Muscle layer of duodenum (tissue), 2 donors: Measurements from ENCODE around the gene NRSN1.
A peak's percentile ranks its signal among the peaks of the same experiment; 100 is the strongest.

Experiments
- H3K27ac ChIP-seq: one replicate; pipeline ENCODE4 v1.7.0; 2013; ENCODE audit warnings: mild to moderate bottlenecking, low read length
- H3K27me3 ChIP-seq: one replicate; pipeline ENCODE4 v1.7.0; 2013; ENCODE audit warnings: low read depth, mild to moderate bottlenecking, control low read depth, low read length
- H3K36me3 ChIP-seq, 2 donors: one replicate each; pipeline ENCODE4 v1.7.0; 2013; ENCODE audit warnings: low read length in 2 of 2, control low read depth in 1 of 2, mild to moderate bottlenecking in 1 of 2; ENCODE audit not compliant: insufficient read depth in 2 of 2, control insufficient read depth in 1 of 2
- H3K4me1 ChIP-seq, 2 donors: one replicate each; pipeline ENCODE4 v1.7.0; 2013; ENCODE audit warnings: low read length in 2 of 2, mild to moderate bottlenecking in 2 of 2, control low read depth in 1 of 2, moderate library complexity in 1 of 2; ENCODE audit not compliant: insufficient read depth in 2 of 2, control insufficient read depth in 1 of 2
- H3K4me3 ChIP-seq, 2 donors: one replicate each; pipeline ENCODE4 v1.7.0; 2013; ENCODE audit warnings: low read length in 2 of 2, low read depth in 1 of 2, mild to moderate bottlenecking in 1 of 2
- H3K9me3 ChIP-seq, 2 donors: one replicate each; pipeline ENCODE4 v1.7.0; 2013; ENCODE audit warnings: low read length in 2 of 2, control low read depth in 1 of 2, mild to moderate bottlenecking in 1 of 2; ENCODE audit not compliant: control insufficient read depth in 1 of 2
- donor health status: healthy.

NRSN1 gene

GRCh38 chr6:24125980-24126379 lies at the start of gene NRSN1:
TSS of gene NRSN1 (plus strand) at chr6:24126215. CDS start at chr6:24134328, 8,113 bp downstream.
- Histone ChIP-seq H3K4me1 (peaks cover 0 to 5% of the 10 kb centered on the region in 2 donors), H3K27me3 (peaks cover 5% of the 10 kb centered on the region), H3K9me3 (no peaks in the 10 kb centered on the region), H3K36me3 (no peaks in the 10 kb centered on the region), H3K27ac (no peak within 1 kb of the TSS), H3K4me3 (peak within 1 kb of the TSS in 1 of 2 donors; percentile 43)

GRCh38 chr6:24078200-24078599 lies 47.8 kb upstream of the NRSN1 start:
- Histone ChIP-seq H3K4me1 (no peaks in the 10 kb centered on the region), H3K9me3 (peaks cover 0 to 5% of the 10 kb centered on the region in 2 donors), H3K27ac (no peak overlapping the region), H3K27me3 (no peaks in the 10 kb centered on the region), H3K36me3 (no peaks in the 10 kb centered on the region), H3K4me3 (no peak overlapping the region)

GRCh38 chr6:24079076-24079475 lies 46.9 kb upstream of the NRSN1 start:
- no peaks in the 10 kb centered on the region for H3K27me3 ChIP-seq
- H3K4me1 ChIP-seq: no peaks in the 10 kb centered on the region
- H3K9me3 ChIP-seq: peaks cover 0 to 5% of the 10 kb centered on the region in 2 donors
- H3K4me3 ChIP-seq: no peak overlapping the region
- H3K27ac ChIP-seq: no peak overlapping the region
- H3K36me3 ChIP-seq: no peaks in the 10 kb centered on the region

- Histone ChIP-seq H3K4me3 (no peak overlapping the region), H3K27ac (no peak overlapping the region), H3K9me3 (peaks cover 0 to 5% of the 10 kb centered on the region in 2 donors), H3K27me3 (no peaks in the 10 kb centered on the region), H3K4me1 (no peaks in the 10 kb centered on the region), H3K36me3 (no peaks in the 10 kb centered on the region)
Measured at GRCh38 chr6:24080711-24081110, 45.3 kb upstream of the NRSN1 start.

GRCh38 chr6:24089736-24090135 lies 36.3 kb upstream of the NRSN1 start:
- no peaks in the 10 kb centered on the region for H3K36me3 ChIP-seq
- H3K27me3 ChIP-seq: no peaks in the 10 kb centered on the region
- H3K9me3 ChIP-seq: no peaks in the 10 kb centered on the region
- H3K4me3 ChIP-seq: no peak overlapping the region
- H3K4me1 ChIP-seq: no peaks in the 10 kb centered on the region
- no peak overlapping the region for H3K27ac ChIP-seq

GRCh38 chr6:24092407-24092806 lies 33.6 kb upstream of the NRSN1 start:
- no peaks in the 10 kb centered on the region for H3K27me3 ChIP-seq
- H3K27ac ChIP-seq: no peak overlapping the region
- no peak overlapping the region for H3K4me3 ChIP-seq
- no peaks in the 10 kb centered on the region for H3K4me1 ChIP-seq
- H3K9me3 ChIP-seq: no peaks in the 10 kb centered on the region
- H3K36me3 ChIP-seq: no peaks in the 10 kb centered on the region

- H3K27ac ChIP-seq: no peak overlapping the region
Measured at GRCh38 chr6:24093381-24093780, 32.6 kb upstream of the NRSN1 start.

GRCh38 chr6:24099181-24099580 lies 26.8 kb upstream of the NRSN1 start:
- H3K27me3 ChIP-seq: no peaks in the 10 kb centered on the region
- H3K27ac ChIP-seq: no peak overlapping the region

More at GRCh38 chr6:24093381-24093780, 32.6 kb upstream of the NRSN1 start:
- Histone ChIP-seq H3K9me3 (no peaks in the 10 kb centered on the region), H3K4me3 (no peak overlapping the region), H3K27me3 (no peaks in the 10 kb centered on the region), H3K4me1 (no peaks in the 10 kb centered on the region), H3K36me3 (no peaks in the 10 kb centered on the region)

GRCh38 chr6:24100024-24100769 lies 25.8 kb upstream of the NRSN1 start:
- Histone ChIP-seq H3K27me3 (no peaks in the 10 kb centered on the region), H3K9me3 (no peaks in the 10 kb centered on the region), H3K4me3 (no peak overlapping the region), H3K4me1 (no peaks in the 10 kb centered on the region), H3K27ac (no peak overlapping the region), H3K36me3 (no peaks in the 10 kb centered on the region)

More at GRCh38 chr6:24099181-24099580, 26.8 kb upstream of the NRSN1 start:
- Histone ChIP-seq H3K4me1 (no peaks in the 10 kb centered on the region), H3K4me3 (no peak overlapping the region), H3K9me3 (no peaks in the 10 kb centered on the region), H3K36me3 (no peaks in the 10 kb centered on the region)

- Histone ChIP-seq H3K27me3 (no peaks in the 10 kb centered on the region), H3K4me3 (no peak overlapping the region), H3K9me3 (no peaks in the 10 kb centered on the region), H3K4me1 (no peaks in the 10 kb centered on the region), H3K27ac (no peak overlapping the region), H3K36me3 (no peaks in the 10 kb centered on the region)
Measured at GRCh38 chr6:24100770-24101155, 25.3 kb upstream of the NRSN1 start.

- Histone ChIP-seq H3K4me3 (no peak overlapping the region), H3K36me3 (no peaks in the 10 kb centered on the region), H3K27me3 (no peaks in the 10 kb centered on the region), H3K9me3 (no peaks in the 10 kb centered on the region), H3K27ac (no peak overlapping the region), H3K4me1 (no peaks in the 10 kb centered on the region)
Measured at GRCh38 chr6:24105191-24105590, 20.8 kb upstream of the NRSN1 start.

- Histone ChIP-seq H3K27me3 (no peaks in the 10 kb centered on the region), H3K36me3 (no peaks in the 10 kb centered on the region), H3K4me3 (no peak overlapping the region), H3K27ac (no peak overlapping the region), H3K4me1 (no peaks in the 10 kb centered on the region), H3K9me3 (no peaks in the 10 kb centered on the region)
Measured at GRCh38 chr6:24106291-24106690, 19.7 kb upstream of the NRSN1 start.
